Esophagus (tissue), 2 donors: ENCODE data around the gene TSHZ3. TPM values are rescaled to one million over a fixed set of nuclear protein-coding genes. Genes with fewer than 3 reads are reported as not detected.

ENCODE experiments used
- H3K27ac ChIP-seq, 2 donors: one replicate each; pipeline ENCODE4 v1.5.1; 2013; ENCODE audit warnings: low read depth in 2 of 2, mild to moderate bottlenecking in 2 of 2, inconsistent platforms in 1 of 2, low read length in 1 of 2, moderate library complexity in 1 of 2
- H3K27me3 ChIP-seq, 2 donors: one replicate each; pipeline ENCODE4 v1.6.1; 2013; ENCODE audit warnings: low read length in 2 of 2, control low read depth in 1 of 2, mild to moderate bottlenecking in 1 of 2; ENCODE audit not compliant: insufficient read depth in 2 of 2, control insufficient read depth in 1 of 2
- H3K36me3 ChIP-seq, 2 donors: one replicate each; pipeline ENCODE4 v1.6.1; 2013; ENCODE audit warnings: low read length in 1 of 2; ENCODE audit not compliant: control insufficient read depth in 2 of 2, insufficient read depth in 2 of 2
- H3K4me1 ChIP-seq, 2 donors: one replicate each; pipeline ENCODE4 v1.6.1; 2013; ENCODE audit warnings: low read length in 1 of 2; ENCODE audit not compliant: control insufficient read depth in 2 of 2, insufficient read depth in 2 of 2
- H3K4me3 ChIP-seq, 2 donors: one replicate each; pipeline ENCODE4 v1.5.1; 2013; ENCODE audit warnings: low read length in 2 of 2, mild to moderate bottlenecking in 2 of 2, low read depth in 1 of 2, moderate library complexity in 1 of 2
- H3K9me3 ChIP-seq, 2 donors: one replicate each; pipeline ENCODE4 v1.6.1; 2013; ENCODE audit warnings: mild to moderate bottlenecking in 2 of 2, low read depth in 1 of 2, low read length in 1 of 2, moderate library complexity in 1 of 2; ENCODE audit not compliant: control insufficient read depth in 2 of 2, insufficient read depth in 1 of 2
- WGBS, 2 donors: extraction: QIAGEN DNeasy Blood & Tissue Kit; methylation state at CpG; one replicate each; pipeline ENCODE4 v1.1.7; 2013; 5-methylcytosine and 5-hydroxymethylcytosine counted together
- polyA plus RNA-seq, 2 donors: library from polyadenylated mRNA; stranded (reverse); fragments of 200-250 nt; gene quantifications; one replicate each; pipeline ENCODE4 v1.2.3, GENCODE V29; 2013
- donor health status: healthy with polysubstance abuse.
- donor health status: Bipolar disorder and iron deficiency.

The TSHZ3 gene
- polyA plus RNA-seq, 2 donors: 1.2 to 1.9 TPM

GRCh38 chr19:31274251-31275067 lies 74.8 kb downstream of the TSHZ3 start:
- Histone ChIP-seq H3K27ac (no peak overlapping the region), H3K27me3 (no peaks in the 10 kb centered on the region), H3K4me3 (no peak overlapping the region), H3K36me3 (peaks cover 0 to 6% of the 10 kb centered on the region in 2 donors), H3K4me1 (no peaks in the 10 kb centered on the region), H3K9me3 (peaks cover 0 to 2% of the 10 kb centered on the region in 2 donors)
- 80 to 86% methylated on average over 19 of the region's 19 CpGs for WGBS, 2 donors

GRCh38 chr19:31272583-31273106 lies 76.6 kb downstream of the TSHZ3 start:
- Histone ChIP-seq H3K4me3 (no peak overlapping the region), H3K27me3 (no peaks in the 10 kb centered on the region), H3K4me1 (no peaks in the 10 kb centered on the region), H3K36me3 (peaks cover 0 to 3% of the 10 kb centered on the region in 2 donors), H3K9me3 (no peaks in the 10 kb centered on the region), H3K27ac (no peak overlapping the region)
- WGBS, 2 donors: 94 to 96% methylated on average over 15 of the region's 15 CpGs

GRCh38 chr19:31271306-31271911 lies 77.8 kb downstream of the TSHZ3 start:
- Histone ChIP-seq H3K4me1 (no peaks in the 10 kb centered on the region), H3K36me3 (no peaks in the 10 kb centered on the region), H3K9me3 (no peaks in the 10 kb centered on the region), H3K27ac (no peak overlapping the region), H3K27me3 (no peaks in the 10 kb centered on the region), H3K4me3 (no peak overlapping the region)
- 67 to 72% methylated on average over 12 of the region's 12 CpGs for WGBS, 2 donors

- Histone ChIP-seq H3K9me3 (no peaks in the 10 kb centered on the region), H3K4me3 (no peak overlapping the region), H3K4me1 (no peaks in the 10 kb centered on the region), H3K27me3 (no peaks in the 10 kb centered on the region), H3K36me3 (no peaks in the 10 kb centered on the region), H3K27ac (no peak overlapping the region)
- 78 to 83% methylated on average over 6 of the region's 6 CpGs for WGBS, 2 donors
Measured at GRCh38 chr19:31270897-31271296, 78.3 kb downstream of the TSHZ3 start.

GRCh38 chr19:31269425-31270127 lies 79.7 kb downstream of the TSHZ3 start:
- H3K4me1 ChIP-seq: no peaks in the 10 kb centered on the region
- no peaks in the 10 kb centered on the region for H3K27me3 ChIP-seq
- no peak overlapping the region for H3K27ac ChIP-seq
- WGBS, 2 donors: 79 to 80% methylated on average over 10 of the region's 10 CpGs
- H3K4me3 ChIP-seq: no peak overlapping the region
- H3K9me3 ChIP-seq: no peaks in the 10 kb centered on the region
- H3K36me3 ChIP-seq: no peaks in the 10 kb centered on the region

GRCh38 chr19:31268751-31269383 lies 80.4 kb downstream of the TSHZ3 start:
- Histone ChIP-seq H3K27ac (no peak overlapping the region), H3K27me3 (no peaks in the 10 kb centered on the region), H3K36me3 (no peaks in the 10 kb centered on the region), H3K4me1 (no peaks in the 10 kb centered on the region), H3K9me3 (no peaks in the 10 kb centered on the region), H3K4me3 (no peak overlapping the region)
- WGBS, 2 donors: 90 to 95% methylated on average over 15 of the region's 15 CpGs

GRCh38 chr19:31266731-31267130 lies 82.5 kb downstream of the TSHZ3 start:
- Histone ChIP-seq H3K36me3 (no peaks in the 10 kb centered on the region), H3K27me3 (no peaks in the 10 kb centered on the region), H3K27ac (no peak overlapping the region), H3K4me1 (no peaks in the 10 kb centered on the region), H3K4me3 (no peak overlapping the region), H3K9me3 (no peaks in the 10 kb centered on the region)
- 89 to 93% methylated on average over 7 of the region's 7 CpGs for WGBS, 2 donors

- no peaks in the 10 kb centered on the region for H3K4me1 ChIP-seq
- H3K9me3 ChIP-seq: no peaks in the 10 kb centered on the region
- no peaks in the 10 kb centered on the region for H3K27me3 ChIP-seq
- WGBS, 2 donors: 86 to 92% methylated on average over 4 of the region's 4 CpGs
- H3K27ac ChIP-seq: no peak overlapping the region
- no peak overlapping the region for H3K4me3 ChIP-seq
- no peaks in the 10 kb centered on the region for H3K36me3 ChIP-seq
Measured at GRCh38 chr19:31266196-31266595, 83.0 kb downstream of the TSHZ3 start.

GRCh38 chr19:31264041-31264778 lies 85.0 kb downstream of the TSHZ3 start:
- Histone ChIP-seq H3K4me1 (no peaks in the 10 kb centered on the region), H3K27ac (no peak overlapping the region), H3K36me3 (no peaks in the 10 kb centered on the region), H3K4me3 (no peak overlapping the region), H3K9me3 (no peaks in the 10 kb centered on the region), H3K27me3 (no peaks in the 10 kb centered on the region)
- WGBS, 2 donors: 54 to 56% methylated on average over 9 of the region's 9 CpGs
